ENCODE measurements around the gene SMAP1. TPM values are rescaled to one million over a fixed set of nuclear protein-coding genes. Genes with fewer than 3 reads are reported as not detected.

SMAP1 gene
- total RNA-seq, 2 donors from 2014 or later: 13.7 to 26.0 TPM

DNA sequence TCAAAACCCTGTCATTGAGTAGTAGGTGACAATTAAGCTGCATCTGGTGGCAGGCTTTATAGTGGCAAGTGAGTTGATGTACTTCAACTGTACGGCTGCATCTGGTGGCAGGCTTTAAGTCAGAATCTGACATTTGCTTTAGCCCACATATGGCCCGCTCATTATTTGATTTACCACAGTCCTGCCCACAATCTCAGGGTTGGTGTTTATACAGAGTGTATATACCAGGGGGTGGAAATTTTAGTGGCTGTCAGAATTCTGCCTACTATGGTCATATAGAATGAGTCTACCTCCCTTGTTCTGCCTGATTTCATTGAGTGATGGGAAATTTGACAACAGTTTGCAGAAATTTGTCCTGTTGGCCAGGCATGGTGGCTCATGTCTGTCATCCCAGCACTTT is 112.3 kb downstream of the SMAP1 start:
- no peak for DNase-seq (ENCODE audit: low spot score)
- H3K4me3 ChIP-seq: no peak overlapping the region
- no peaks in the 10 kb centered on the region for H3K4me1 ChIP-seq (ENCODE audit: control insufficient read depth in 1 of 2, low read depth in 2 of 2)
- ATAC-seq (ENCODE audit: insufficient number of reproducible peaks, low FRiP score, low read depth): no peak
- H3K27ac ChIP-seq: no peak overlapping the region
- peaks cover 3% of the 10 kb centered on the region for H3K36me3 ChIP-seq
- H3K9me3 ChIP-seq: no peaks in the 10 kb centered on the region
- TF ChIP-seq, protein P1, sequence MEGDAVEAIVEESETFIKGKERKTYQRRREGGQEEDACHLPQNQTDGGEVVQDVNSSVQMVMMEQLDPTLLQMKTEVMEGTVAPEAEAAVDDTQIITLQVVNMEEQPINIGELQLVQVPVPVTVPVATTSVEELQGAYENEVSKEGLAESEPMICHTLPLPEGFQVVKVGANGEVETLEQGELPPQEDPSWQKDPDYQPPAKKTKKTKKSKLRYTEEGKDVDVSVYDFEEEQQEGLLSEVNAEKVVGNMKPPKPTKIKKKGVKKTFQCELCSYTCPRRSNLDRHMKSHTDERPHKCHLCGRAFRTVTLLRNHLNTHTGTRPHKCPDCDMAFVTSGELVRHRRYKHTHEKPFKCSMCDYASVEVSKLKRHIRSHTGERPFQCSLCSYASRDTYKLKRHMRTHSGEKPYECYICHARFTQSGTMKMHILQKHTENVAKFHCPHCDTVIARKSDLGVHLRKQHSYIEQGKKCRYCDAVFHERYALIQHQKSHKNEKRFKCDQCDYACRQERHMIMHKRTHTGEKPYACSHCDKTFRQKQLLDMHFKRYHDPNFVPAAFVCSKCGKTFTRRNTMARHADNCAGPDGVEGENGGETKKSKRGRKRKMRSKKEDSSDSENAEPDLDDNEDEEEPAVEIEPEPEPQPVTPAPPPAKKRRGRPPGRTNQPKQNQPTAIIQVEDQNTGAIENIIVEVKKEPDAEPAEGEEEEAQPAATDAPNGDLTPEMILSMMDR (IDR thresholded peaks at IDR 0.05): no peak
- H3K27me3 ChIP-seq (replicated peaks; ENCODE audit: insufficient read depth): no peaks in the 10 kb centered on the region

DNA sequence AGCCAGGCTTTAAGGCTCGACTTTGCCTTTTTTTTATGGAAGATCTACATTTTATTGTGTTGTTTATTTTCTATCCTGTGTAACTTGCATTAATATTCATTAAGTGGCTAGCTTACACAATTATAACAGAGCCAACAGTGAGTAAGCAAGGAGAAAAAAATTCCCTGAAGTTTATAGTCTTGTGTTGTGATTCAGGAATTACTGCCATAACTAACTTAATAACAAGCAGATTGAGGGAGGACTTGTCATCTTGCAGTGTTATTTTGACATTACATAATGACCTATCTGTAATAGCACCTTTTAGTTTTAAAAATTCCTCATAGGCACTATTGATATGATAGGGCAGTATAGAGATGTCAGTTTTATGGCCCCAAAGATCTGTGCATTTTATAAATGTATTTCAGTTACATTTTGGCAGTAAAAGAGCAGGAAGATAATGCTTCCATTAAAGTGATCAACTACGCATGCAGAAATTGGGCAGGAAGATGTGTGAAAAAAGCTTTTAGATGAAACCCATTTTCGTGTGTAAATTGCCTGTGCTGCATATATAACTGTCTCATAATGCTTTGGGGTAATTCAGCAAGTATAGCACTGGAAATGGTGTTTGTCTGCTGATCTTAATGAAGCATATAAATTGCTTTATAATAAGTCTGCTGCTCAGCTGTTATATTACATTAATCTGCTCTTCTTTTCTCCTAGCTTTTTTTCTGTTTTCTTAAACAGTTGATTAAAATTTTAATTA is 123.0 kb downstream of the SMAP1 start:
- Histone ChIP-seq H3K27me3 (replicated peaks; ENCODE audit: insufficient read depth) (no peaks in the 10 kb centered on the region), H3K9me3 (no peaks in the 10 kb centered on the region), H3K27ac (no peak overlapping the region), H3K4me3 (no peak overlapping the region), H3K36me3 (no peaks in the 10 kb centered on the region), H3K4me1 (ENCODE audit: control insufficient read depth in 1 of 2, low read depth in 2 of 2) (no peaks in the 10 kb centered on the region)
- no peak for DNase-seq (ENCODE audit: low spot score)
- no peak for ATAC-seq (ENCODE audit: insufficient number of reproducible peaks, low FRiP score, low read depth)
- TF ChIP-seq, protein P1 (IDR thresholded peaks at IDR 0.05): no peak

DNA sequence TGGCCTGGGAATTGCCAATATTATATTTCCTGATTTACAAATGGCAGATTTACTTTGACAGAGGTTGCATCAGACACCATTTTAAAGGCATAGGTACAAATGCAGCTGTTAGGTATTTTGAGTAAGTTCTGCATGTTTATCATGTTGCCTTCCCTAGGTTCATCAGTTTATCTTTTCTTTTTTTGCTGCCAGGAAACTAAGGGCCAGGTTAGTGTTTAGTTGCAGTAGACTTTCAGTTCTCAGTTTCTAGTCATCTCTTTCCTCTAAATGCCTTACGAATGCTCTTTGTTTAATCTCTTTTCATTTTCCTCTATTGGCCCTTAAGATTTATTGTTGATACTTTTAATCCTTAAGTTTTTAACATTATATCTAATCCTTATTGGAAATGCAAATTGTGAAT is 129.9 kb downstream of the SMAP1 start:
- Histone ChIP-seq H3K4me3 (no peak overlapping the region), H3K9me3 (no peaks in the 10 kb centered on the region), H3K27me3 (replicated peaks; ENCODE audit: insufficient read depth) (no peaks in the 10 kb centered on the region), H3K4me1 (ENCODE audit: control insufficient read depth in 1 of 2, low read depth in 2 of 2) (no peaks in the 10 kb centered on the region), H3K27ac (no peak overlapping the region), H3K36me3 (no peaks in the 10 kb centered on the region)
- TF ChIP-seq, protein P1 (IDR thresholded peaks at IDR 0.05): no peak
- DNase-seq (ENCODE audit: low spot score): no peak
- ATAC-seq (ENCODE audit: insufficient number of reproducible peaks, low FRiP score, low read depth): no peak

DNA sequence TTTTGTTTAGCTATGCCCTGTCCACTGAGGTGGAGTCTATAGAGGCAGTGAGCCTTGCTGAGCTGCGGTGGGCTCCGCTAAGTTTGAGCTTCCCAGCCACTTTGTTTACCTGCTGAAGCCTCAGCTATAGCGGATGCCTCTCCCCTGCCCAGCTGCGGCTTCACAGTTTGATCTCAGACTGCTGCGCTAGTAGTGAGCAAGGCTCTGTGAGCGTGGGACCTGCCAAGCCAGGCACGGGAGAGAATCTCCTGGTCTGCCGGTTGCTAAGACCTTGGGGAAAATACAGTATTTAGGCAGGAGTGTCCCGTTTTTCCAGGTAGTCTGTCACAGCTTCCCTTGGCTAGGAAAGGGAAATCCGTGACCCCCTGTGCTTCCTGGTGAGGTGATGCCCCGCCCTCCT is 138.4 kb downstream of the SMAP1 start:
- no peak for ATAC-seq (ENCODE audit: insufficient number of reproducible peaks, low FRiP score, low read depth)
- H3K4me1 ChIP-seq (ENCODE audit: control insufficient read depth in 1 of 2, low read depth in 2 of 2): no peaks in the 10 kb centered on the region
- TF ChIP-seq, protein P1 (IDR thresholded peaks at IDR 0.05): no peak

DNA sequence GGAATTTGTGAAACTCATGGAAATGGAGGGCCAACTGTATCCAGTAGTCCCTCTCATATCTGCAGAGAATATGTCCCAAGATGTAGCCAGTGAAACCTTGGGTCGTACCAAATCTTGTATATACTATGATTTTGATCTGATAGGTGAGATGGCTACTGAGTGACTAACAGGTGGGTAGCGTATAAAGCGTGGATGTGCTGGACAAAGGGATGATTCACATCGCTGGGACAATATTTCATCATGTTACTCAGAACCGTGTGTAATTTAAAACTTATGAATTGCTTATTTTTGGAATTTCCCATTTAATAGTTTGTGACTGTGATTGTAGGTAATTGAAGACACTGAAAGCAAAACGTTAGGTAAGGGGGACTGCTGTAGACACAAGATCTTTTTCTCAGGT is 144.1 kb downstream of the SMAP1 start:
- ATAC-seq (ENCODE audit: insufficient number of reproducible peaks, low FRiP score, low read depth): no peak
- TF ChIP-seq, protein P1 (IDR thresholded peaks at IDR 0.05): no peak
- Histone ChIP-seq H3K27me3 (replicated peaks; ENCODE audit: insufficient read depth) (no peaks in the 10 kb centered on the region), H3K27ac (no peak overlapping the region), H3K4me1 (ENCODE audit: control insufficient read depth in 1 of 2, low read depth in 2 of 2) (no peaks in the 10 kb centered on the region), H3K9me3 (no peaks in the 10 kb centered on the region), H3K36me3 (no peaks in the 10 kb centered on the region), H3K4me3 (no peak overlapping the region)
- DNase-seq (ENCODE audit: low spot score): no peak

More for the DNA sequence above, 138.4 kb downstream of the SMAP1 start:
- H3K4me3 ChIP-seq: no peak overlapping the region
- no peaks in the 10 kb centered on the region for H3K9me3 ChIP-seq
- H3K27me3 ChIP-seq (replicated peaks; ENCODE audit: insufficient read depth): no peaks in the 10 kb centered on the region
- H3K36me3 ChIP-seq: peaks cover 4% of the 10 kb centered on the region
- no peak overlapping the region for H3K27ac ChIP-seq
- DNase-seq (ENCODE audit: low spot score): no peak
